Superior temporal gyrus (tissue), 1 donor: ENCODE data around the gene VAC14.

Experiments
- DNase-seq: peaks from one replicate; pipeline ENCODE4 v3.0.0-alpha.2; 2016; ENCODE audit errors: extremely low spot score

VAC14 gene

DNA sequence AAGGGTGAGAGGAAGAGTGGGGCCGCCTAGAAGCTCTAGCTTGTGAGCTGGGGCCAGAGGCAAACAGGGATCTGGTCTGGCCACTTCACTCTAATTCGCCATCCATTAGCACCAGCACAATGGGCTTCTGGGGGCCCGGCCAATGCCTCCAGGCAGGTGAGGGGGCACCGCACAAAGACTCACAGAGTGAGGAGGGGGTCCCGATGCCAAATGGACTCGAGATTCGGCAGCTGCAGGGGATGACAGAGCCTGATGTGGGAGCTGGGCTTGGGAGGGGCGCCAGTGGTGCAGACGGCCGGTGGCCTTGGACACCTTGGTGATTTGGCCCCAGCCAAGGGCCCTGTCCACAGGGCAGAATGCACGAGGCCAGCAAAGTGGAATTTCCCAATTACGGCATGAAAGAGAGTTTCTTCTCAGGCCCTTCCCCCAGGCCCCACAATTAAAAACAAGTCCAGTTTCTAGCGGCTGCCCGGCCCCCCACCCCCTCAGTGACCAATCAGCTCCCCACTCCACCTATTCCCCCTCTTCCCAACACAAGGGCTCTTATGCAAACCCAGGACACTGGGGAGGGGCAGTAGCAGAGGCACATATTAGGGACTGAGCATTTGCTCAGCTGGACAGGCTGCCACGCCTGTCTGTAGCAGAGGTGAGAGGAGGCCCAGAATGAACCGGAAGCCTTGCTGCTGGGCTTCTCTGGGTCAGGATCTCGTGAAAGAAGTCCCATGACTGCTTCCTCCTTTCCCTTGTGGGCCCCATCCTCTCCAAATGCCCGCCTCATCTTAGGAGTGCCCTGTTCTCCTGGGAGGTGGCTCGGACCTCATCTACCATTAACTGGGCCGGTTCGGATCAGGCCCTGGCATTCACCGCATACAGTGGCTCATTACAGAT, 75.7 kb downstream of the VAC14 start:
- DNase-seq: no peak

GRCh38 chr16:70724146-70725023, 76.6 kb downstream of the VAC14 start:
- DNase-seq: no peak

DNA sequence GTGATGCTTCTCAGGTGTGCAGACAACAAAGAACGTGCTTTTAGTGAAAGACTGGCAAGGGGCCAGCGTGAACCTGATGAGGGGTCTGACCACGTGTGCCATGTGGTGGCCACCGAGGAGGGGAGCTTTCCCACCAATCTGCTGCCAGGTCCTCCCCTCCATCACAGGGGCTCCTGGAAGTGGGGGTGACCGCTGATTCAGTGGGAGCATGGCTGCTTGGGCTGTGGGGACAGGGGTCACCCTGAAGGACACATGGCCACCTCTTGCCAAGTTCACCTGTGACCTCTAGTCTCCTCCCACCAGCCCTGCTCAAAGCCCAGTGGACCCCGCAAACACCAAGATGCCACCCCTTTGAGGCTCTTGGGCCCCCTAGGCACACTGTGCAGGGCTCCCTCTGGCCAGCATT, 77.2 kb downstream of the VAC14 start:
- no peak for DNase-seq

DNA sequence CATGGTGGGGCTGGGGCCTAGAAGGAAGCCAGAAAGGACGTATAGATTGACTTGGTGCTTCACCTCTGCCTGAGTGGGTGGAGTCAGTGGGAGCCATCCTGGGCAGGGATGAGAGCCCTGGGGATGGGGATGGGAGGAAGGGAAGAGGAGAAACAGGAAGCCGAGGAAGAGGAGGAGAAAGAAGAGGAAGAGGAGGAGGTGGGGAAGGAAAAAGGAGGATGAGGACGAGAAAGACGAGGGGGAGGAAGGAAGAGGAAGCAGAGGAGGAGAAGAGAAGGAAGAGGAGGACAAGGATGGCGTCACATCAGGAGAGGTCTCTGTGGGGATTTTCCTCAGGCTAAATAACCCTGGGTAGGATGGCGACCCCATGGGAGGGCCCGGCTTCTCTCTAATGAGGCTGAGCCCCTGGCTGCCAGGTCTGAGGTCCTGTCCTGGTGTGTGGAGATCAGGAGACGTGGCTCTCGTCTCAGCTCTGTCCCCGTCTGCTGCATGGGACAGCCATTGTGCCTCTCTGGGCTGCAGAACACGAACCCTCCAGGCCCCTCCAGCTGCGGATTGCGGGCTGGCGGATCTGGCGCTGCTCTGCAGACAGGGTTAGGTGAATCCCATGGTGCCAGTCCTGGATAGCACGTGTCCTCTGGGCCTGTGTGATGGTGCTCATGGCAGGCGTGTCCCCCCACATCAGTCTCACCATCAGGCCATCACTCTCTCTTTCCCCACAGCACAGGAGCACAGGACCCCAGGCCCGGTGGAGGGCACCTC, 79.6 kb downstream of the VAC14 start:
- DNase-seq: no peak

DNA sequence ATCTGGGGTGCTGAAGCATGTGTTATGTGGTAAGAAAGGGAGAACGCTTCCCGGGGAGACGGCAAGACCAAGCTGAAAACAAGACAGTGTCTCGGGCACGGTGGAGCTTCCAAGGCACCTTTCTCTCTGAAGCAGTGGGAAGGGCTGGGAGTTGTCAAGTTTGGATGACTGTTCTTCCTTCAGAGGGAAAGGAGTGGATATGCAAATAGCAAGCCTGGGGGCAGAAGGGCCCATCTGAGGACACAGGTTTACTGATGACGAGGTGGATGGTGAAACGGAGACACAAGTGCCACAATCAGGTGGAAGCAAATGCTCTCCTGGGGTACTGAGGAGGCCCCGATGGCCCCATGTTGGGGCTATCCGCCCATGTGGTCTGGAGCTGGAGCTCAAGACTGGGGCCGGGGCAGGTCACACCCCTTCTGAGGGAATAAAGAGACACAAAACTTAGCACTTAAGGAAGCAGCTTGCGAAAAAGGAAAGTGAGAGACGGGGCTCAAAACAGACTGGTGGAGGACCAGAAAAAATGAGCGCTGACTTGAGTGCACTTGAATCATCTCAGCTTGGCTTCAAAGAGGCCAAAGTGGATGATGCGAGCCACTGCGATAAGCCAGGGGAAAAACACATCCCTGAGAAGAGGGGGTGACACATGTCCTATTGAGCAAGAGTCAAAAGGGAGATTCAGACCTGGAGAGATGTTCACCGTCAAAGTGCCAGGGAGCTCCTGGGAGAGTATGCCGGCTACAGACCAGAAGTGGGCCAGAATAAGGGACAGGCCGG, 80.3 kb downstream of the VAC14 start:
- DNase-seq: no peak

- no peak for DNase-seq
These were observed 83.9 kb downstream of the VAC14 start for GRCh38 chr16:70717065-70717464.

DNA sequence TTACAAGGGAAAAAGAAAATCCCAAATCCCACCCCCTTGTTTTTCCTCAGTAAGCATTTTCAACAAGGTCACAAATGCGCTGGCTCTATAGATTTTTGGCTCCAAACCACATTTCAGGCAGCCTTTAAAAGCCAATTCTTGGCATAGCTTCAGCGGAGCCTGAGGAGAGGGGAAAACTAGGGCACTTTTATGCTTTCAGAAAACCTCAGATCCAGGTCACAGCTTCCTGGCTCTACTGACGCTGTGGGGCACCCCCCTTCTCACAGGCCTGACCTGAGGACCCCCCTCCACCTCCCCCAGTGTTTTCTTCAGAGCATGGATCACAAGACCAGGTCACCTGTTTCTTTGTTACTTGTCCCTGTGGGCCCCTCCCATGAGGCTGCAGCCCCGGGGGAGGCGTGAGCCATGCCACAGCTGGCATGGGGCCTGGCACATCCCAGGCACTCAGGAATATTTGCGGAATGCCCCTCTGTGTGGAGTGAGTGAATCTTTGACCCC, 85.0 kb downstream of the VAC14 start:
- DNase-seq: no peak

GRCh38 chr16:70715055-70715858, 85.7 kb downstream of the VAC14 start:
- DNase-seq: no peak

- no peak for DNase-seq
These were observed 86.3 kb downstream of the VAC14 start for GRCh38 chr16:70714581-70715054.

- DNase-seq: no peak
These were observed 87.1 kb downstream of the VAC14 start for GRCh38 chr16:70713824-70714223.

GRCh38 chr16:70713342-70713741, 87.6 kb downstream of the VAC14 start:
- no peak for DNase-seq

GRCh38 chr16:70712942-70713341, 88.0 kb downstream of the VAC14 start:
- DNase-seq: peak; percentile 75

DNA sequence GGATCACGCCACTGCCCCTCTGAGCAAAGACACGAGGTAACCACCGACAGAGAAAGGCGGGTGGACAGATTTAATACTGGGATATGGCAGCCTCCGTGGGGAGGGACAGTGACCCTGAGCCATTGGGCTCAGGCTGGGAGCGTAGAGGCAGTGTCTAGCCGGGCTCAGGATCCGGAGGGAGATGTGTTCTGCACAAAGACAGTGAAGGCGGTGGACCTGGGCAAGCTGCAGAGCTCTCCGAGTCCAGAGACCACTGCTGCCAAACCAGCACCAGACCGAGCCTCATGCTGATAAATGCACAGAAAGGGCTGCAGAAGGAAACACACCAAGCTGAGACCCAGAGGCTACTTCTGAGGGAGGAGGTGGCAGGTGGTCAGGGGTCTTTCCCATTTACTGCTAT, 88.6 kb downstream of the VAC14 start:
- DNase-seq: no peak

DNA sequence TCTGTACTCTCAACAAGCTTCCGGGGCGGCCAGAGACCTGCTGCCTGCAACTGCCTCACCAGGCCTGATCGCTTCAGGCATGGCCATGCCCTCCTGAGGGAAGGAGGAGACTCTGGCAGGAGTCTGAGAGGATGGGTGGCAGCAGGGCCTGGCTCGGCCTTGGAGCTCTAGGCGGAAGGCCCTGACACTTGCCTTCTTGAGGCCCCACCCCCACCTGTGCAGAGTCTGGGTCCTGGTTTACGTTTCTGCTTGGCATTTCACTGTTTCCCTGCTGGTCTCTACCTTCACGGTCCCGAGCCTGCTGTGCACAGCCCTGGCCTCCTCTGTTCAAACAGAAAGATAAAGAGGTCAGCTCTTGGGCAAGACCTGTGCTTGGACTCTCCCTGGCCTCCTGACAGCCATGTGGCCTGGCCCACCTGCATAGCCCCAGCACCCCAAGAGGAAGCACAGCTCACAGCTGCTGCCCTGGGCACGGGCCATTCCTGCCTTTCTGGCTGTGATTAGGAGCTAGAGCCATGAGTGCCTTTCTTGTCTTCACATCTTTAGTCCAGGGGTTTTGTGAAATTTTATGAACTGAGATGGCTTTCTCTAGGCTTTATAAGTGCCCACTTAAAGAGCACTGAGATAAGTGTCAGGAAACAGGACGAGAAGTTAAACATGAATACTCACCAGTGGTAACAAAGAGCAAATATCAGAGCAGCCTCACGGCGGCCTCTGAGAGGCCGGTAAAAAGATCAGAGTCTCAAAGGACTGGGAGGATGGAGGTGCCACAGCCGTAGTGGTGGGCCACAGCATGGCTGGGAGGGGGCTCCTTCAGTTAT, 89.5 kb downstream of the VAC14 start:
- DNase-seq: no peak

DNA sequence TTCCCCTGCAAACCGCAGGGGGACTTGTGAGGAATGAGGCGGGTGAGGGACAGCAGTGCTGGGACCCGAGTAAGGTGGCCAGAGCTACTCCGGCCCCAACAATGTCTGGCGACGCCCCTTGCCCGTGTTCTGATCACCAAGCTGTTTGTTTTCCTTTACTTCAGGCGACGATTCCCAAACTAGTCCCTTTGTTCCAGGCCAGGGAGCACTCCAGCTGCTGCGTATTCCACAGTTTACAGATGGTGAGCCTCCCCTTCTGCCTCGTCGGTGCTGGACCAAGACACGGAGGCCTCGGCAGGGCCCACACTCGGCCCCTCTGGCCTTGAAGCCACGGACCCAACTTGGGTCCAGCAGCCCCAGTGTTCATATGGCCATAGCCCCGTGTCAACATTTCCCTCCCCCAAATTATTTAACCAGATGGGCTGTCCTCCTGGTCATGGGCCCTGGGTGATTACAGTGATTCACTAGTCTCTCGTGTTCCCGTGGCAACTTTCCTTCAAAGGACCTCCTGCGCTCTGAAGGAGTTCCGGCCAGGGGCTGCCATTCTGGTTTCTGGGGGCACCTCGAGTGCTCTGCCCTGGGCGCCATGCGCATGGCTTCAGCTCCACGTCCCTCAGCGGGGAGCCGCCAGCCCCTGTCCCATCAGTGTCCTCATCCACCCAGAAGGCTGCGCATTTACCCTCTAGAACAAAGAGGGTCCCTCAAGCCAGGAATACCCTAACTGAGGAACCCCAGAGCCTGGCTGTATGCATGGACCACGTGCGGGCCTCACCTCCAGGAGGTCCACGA, 90.3 kb downstream of the VAC14 start:
- no peak for DNase-seq

- no peak for DNase-seq
These were observed 91.0 kb downstream of the VAC14 start for GRCh38 chr16:70709942-70710341.

- DNase-seq: no peak
These were observed 91.5 kb downstream of the VAC14 start for GRCh38 chr16:70709457-70709856.
